MM.1S (cell line): ENCODE results near the gene CLDN11.

ENCODE experiments used
- DNase-seq: peaks from one replicate; pipeline ENCODE4 v3.0.0-alpha.2; 2015
- H2AFZ ChIP-seq: fragments of 300-600 bp; sonication (generic); 2 replicates; pipeline ENCODE4 v1.6.0; 2016; ENCODE audit warnings: antibody characterized with exemption, low read length
- H3F3A ChIP-seq: fragments of 300-600 bp; sonication (generic); 2 replicates; pipeline ENCODE4 v1.6.1; 2016; ENCODE audit warnings: mild to moderate bottlenecking, antibody characterized with exemption, low read length, moderate library complexity, mixed read lengths; ENCODE audit not compliant: insufficient read depth
- H3K27ac ChIP-seq: fragments of 300-600 bp; sonication (generic); 2 replicates; pipeline ENCODE4 v1.5.1; 2016; ENCODE audit warnings: mild to moderate bottlenecking, low read length
- H3K27me3 ChIP-seq: fragments of 300-600 bp; sonication (generic); replicated peaks from 2 replicates; pipeline ENCODE4 v1.6.0; 2016; ENCODE audit warnings: low read length; ENCODE audit not compliant: insufficient read depth
- H3K36me3 ChIP-seq: fragments of 300-600 bp; sonication (generic); replicated peaks from 2 replicates; pipeline ENCODE4 v1.6.1; 2016; ENCODE audit warnings: mild to moderate bottlenecking, low read length, mixed read lengths; ENCODE audit not compliant: insufficient read depth
- H3K4me1 ChIP-seq: fragments of 300-600 bp; sonication (generic); 2 replicates; pipeline ENCODE4 v1.6.1; 2016; ENCODE audit warnings: low read length, mixed read lengths
- H3K4me2 ChIP-seq: fragments of 300-600 bp; sonication (generic); 2 replicates; pipeline ENCODE4 v1.6.0; 2016; ENCODE audit warnings: low read depth, low read length
- H3K4me3 ChIP-seq: fragments of 300-600 bp; sonication (generic); 2 replicates; pipeline ENCODE4 v1.5.1; 2016; ENCODE audit warnings: low read length, mixed read lengths
- H3K79me2 ChIP-seq: fragments of 300-600 bp; sonication (generic); 2 replicates; pipeline ENCODE4 v1.6.1; 2016; ENCODE audit warnings: mixed run types, low read length, mixed read lengths
- H3K9ac ChIP-seq: fragments of 300-600 bp; sonication (generic); 2 replicates; pipeline ENCODE4 v1.6.1; 2016; ENCODE audit warnings: low read length, mixed read lengths
- H3K9me2 ChIP-seq: fragments of 300-600 bp; sonication (generic); replicated peaks from 2 replicates; pipeline ENCODE4 v1.6.1; 2016; ENCODE audit warnings: mild to moderate bottlenecking, low read length, mixed read lengths; ENCODE audit not compliant: insufficient read depth
- H3K9me3 ChIP-seq: fragments of 300-600 bp; sonication (generic); replicated peaks from 2 replicates; pipeline ENCODE4 v1.6.1; 2016; ENCODE audit warnings: mild to moderate bottlenecking, low read length, mixed read lengths; ENCODE audit not compliant: insufficient read depth
- H4K20me1 ChIP-seq: fragments of 300-600 bp; sonication (generic); 2 replicates; pipeline ENCODE4 v1.6.1; 2016; ENCODE audit warnings: mild to moderate bottlenecking, low read length, moderate library complexity, mixed read lengths; ENCODE audit not compliant: insufficient read depth
- EZH2 ChIP-seq: fragments of 300-600 bp; sonication (generic); optimal IDR thresholded peaks from 2 replicates; pipeline ENCODE3; 2017; ENCODE audit warnings: low read depth, mild to moderate bottlenecking, antibody characterized with exemption, low read length, mixed read lengths
- EZH2phosphoT487 ChIP-seq: fragments of 300-600 bp; sonication (generic); IDR thresholded peaks from 2 replicates; pipeline ENCODE4 v1.6.1; 2018; ENCODE audit warnings: antibody characterized with exemption, low read length
- TF ChIP-seq, protein P1 (sequence below): fragments of 300-600 bp; sonication (generic); IDR thresholded peaks from 2 replicates; pipeline ENCODE4 v1.5.1; 2016; ENCODE audit warnings: antibody characterized with exemption, low read length, mixed read lengths

The CLDN11 gene

DNA sequence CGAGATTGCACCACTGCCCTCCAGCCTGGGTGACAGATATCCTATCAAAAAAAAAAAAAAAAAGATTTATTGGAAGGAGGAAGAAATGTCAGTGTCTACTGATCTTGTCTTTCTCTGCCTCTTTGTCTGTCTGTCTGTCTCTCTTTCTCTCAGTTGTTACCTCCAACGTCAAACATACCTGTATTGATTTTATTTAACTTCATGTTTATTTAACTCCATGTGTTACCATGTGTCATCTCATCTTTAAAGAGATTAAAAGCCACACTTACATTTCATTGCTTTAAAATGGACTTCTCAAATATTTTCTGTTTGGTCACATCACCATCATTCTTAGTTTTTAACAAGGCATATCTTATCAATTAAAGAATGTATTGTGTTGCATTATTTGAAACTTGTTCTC, 9.4 kb downstream of the CLDN11 start:
- Histone ChIP-seq H2AFZ (no peak overlapping the region), H3K9me3 (no peaks in the 10 kb centered on the region), H3K79me2 (no peaks in the 10 kb centered on the region), H4K20me1 (no peaks in the 10 kb centered on the region), H3K4me1 (peaks cover 16% of the 10 kb centered on the region), H3K4me2 (peak overlapping the region; percentile 10; the same call in 1 of the 2 replicates), H3K27me3 (peaks cover 10% of the 10 kb centered on the region; the same call in 1 of the 2 replicates), H3K9me2 (no peaks in the 10 kb centered on the region), H3K27ac (no peak overlapping the region), H3F3A (no peaks in the 10 kb centered on the region), H3K9ac (no peak overlapping the region), H3K36me3 (no peaks in the 10 kb centered on the region), H3K4me3 (no peak overlapping the region)
- TF ChIP-seq, protein P1, sequence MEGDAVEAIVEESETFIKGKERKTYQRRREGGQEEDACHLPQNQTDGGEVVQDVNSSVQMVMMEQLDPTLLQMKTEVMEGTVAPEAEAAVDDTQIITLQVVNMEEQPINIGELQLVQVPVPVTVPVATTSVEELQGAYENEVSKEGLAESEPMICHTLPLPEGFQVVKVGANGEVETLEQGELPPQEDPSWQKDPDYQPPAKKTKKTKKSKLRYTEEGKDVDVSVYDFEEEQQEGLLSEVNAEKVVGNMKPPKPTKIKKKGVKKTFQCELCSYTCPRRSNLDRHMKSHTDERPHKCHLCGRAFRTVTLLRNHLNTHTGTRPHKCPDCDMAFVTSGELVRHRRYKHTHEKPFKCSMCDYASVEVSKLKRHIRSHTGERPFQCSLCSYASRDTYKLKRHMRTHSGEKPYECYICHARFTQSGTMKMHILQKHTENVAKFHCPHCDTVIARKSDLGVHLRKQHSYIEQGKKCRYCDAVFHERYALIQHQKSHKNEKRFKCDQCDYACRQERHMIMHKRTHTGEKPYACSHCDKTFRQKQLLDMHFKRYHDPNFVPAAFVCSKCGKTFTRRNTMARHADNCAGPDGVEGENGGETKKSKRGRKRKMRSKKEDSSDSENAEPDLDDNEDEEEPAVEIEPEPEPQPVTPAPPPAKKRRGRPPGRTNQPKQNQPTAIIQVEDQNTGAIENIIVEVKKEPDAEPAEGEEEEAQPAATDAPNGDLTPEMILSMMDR: no peak
- TF ChIP-seq EZH2: no peak
- TF ChIP-seq EZH2phosphoT487: no peak
- DNase-seq: no peak

DNA sequence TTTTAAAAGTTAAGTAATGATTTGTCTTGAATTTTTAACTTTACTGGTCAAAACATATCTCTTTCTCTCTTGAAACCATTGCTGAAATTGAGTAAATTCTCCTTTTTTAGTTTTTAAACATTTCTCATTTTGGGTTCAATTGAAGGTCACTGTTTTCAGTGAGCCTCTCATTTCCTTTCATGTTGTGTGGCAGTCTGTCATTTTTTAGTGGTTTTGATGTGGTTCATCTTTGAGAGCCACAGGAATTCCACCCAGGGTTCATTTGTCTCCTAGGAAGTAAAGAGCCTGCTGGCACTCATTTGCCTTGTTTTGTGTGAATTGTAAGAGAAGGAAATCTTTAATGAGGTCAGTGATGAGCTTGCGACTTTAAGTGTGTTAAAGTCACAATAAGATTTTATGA, 10.4 kb downstream of the CLDN11 start:
- H3K27ac ChIP-seq: no peak overlapping the region
- H3K79me2 ChIP-seq: no peaks in the 10 kb centered on the region
- H3K9me2 ChIP-seq: no peaks in the 10 kb centered on the region
- TF ChIP-seq EZH2 (no peak), EZH2phosphoT487 (no peak)
- TF ChIP-seq, protein P1: no peak
- no peak overlapping the region for H3K4me3 ChIP-seq
- H3K27me3 ChIP-seq: peaks cover 10% of the 10 kb centered on the region; the same call in 1 of the 2 replicates
- H3K36me3 ChIP-seq: no peaks in the 10 kb centered on the region
- peak overlapping the region; percentile 10 for H3K4me2 ChIP-seq
- H3K9me3 ChIP-seq: no peaks in the 10 kb centered on the region
- peak; percentile 92 for DNase-seq
- peaks cover 16% of the 10 kb centered on the region for H3K4me1 ChIP-seq
- H2AFZ ChIP-seq: no peak overlapping the region
- no peak overlapping the region for H3K9ac ChIP-seq
- H3F3A ChIP-seq: no peaks in the 10 kb centered on the region
- no peaks in the 10 kb centered on the region for H4K20me1 ChIP-seq

DNA sequence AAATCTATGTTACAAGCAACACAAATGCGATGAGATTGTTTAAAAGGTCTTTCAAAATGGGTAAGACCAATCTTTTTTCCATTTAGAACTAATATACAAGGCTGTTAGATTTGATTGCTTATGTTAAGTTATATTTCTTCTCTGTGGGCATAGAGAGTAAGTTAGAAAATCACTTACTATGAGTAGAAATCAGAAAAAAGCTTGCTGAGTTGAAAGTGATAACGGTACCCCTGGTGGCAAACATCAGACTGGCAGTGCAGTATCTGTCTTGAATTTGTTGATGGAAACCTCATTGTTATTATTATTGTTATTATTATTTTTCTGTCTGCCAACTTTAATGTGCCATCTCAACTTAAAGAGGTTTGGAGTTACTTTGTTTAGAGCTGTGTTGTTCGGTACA, 12.4 kb downstream of the CLDN11 start:
- Histone ChIP-seq H3K9ac (no peak overlapping the region), H3K9me2 (no peaks in the 10 kb centered on the region), H3K4me1 (peaks cover 16% of the 10 kb centered on the region), H3K27me3 (peaks cover 10% of the 10 kb centered on the region; the same call in 1 of the 2 replicates), H3K4me3 (no peak overlapping the region), H3F3A (no peaks in the 10 kb centered on the region), H3K9me3 (no peaks in the 10 kb centered on the region), H2AFZ (no peak overlapping the region), H4K20me1 (no peaks in the 10 kb centered on the region), H3K79me2 (no peaks in the 10 kb centered on the region), H3K36me3 (no peaks in the 10 kb centered on the region), H3K27ac (no peak overlapping the region), H3K4me2 (no peak overlapping the region)
- DNase-seq: no peak
- no peak for TF ChIP-seq EZH2phosphoT487
- TF ChIP-seq, protein P1: no peak
- TF ChIP-seq EZH2: no peak
